HepG2 (cell line): ENCODE data around the gene ABCC1. TPM values are rescaled to one million over a fixed set of nuclear protein-coding genes. Genes with fewer than 3 reads are reported as not detected.

ENCODE experiments used
- AFF4 ChIP-seq: sonication (generic); formaldehyde crosslinking; IDR thresholded peaks from 2 replicates; pipeline ENCODE4 v1.4.0; 2020; ENCODE audit warnings: missing genetic modification reagents
- AHR ChIP-seq: IDR thresholded peaks from 2 replicates; pipeline ENCODE4 v1.6.1; 2018; ENCODE audit warnings: missing genetic modification reagents, missing compliant biosample characterization
- BCL6 ChIP-seq: IDR thresholded peaks from 2 replicates; pipeline ENCODE4 v1.6.1; 2016; ENCODE audit warnings: missing genetic modification reagents, missing compliant biosample characterization
- EEA1 ChIP-seq: sonication (generic); formaldehyde crosslinking; IDR thresholded peaks from 2 replicates; pipeline ENCODE4 v1.5.1; 2020; ENCODE audit warnings: mild to moderate bottlenecking, missing genetic modification reagents, borderline replicate concordance
- FIP1L1 ChIP-seq: fragments of 200-400 bp; formaldehyde crosslinking; IDR thresholded peaks from 2 replicates; pipeline ENCODE4 v1.6.1; 2018; ENCODE audit warnings: low read depth, mild to moderate bottlenecking, low read length, moderate library complexity, borderline replicate concordance; ENCODE audit not compliant: insufficient read depth
- GABPB1 ChIP-seq: IDR thresholded peaks from 2 replicates; pipeline ENCODE4 v1.6.1; 2016; ENCODE audit warnings: mild to moderate bottlenecking, missing genetic modification reagents, moderate library complexity, missing compliant biosample characterization
- GTF3A ChIP-seq: sonication (generic); formaldehyde crosslinking; conservative IDR thresholded peaks from 2 replicates; pipeline ENCODE4 v1.4.0; 2020; ENCODE audit warnings: mild to moderate bottlenecking, missing genetic modification reagents
- KLF11 ChIP-seq: IDR thresholded peaks from 2 replicates; pipeline ENCODE4 v1.6.1; 2016; ENCODE audit warnings: missing compliant biosample characterization
- MEIS2 ChIP-seq: sonication (generic); formaldehyde crosslinking; IDR thresholded peaks from 2 replicates; pipeline ENCODE4 v1.9.0; 2021; ENCODE audit warnings: mild to moderate bottlenecking, missing genetic modification reagents
- NCOA2 ChIP-seq: sonication (generic); formaldehyde crosslinking; IDR thresholded peaks from 2 replicates; pipeline ENCODE4 v1.8.0; 2022; ENCODE audit warnings: inconsistent platforms
- PLSCR1 ChIP-seq: sonication (generic); formaldehyde crosslinking; IDR thresholded peaks from 2 replicates; pipeline ENCODE4 v1.5.0; 2020; ENCODE audit warnings: missing genetic modification reagents, mild to moderate bottlenecking, borderline replicate concordance
- RELA ChIP-seq: sonication (generic); formaldehyde crosslinking; IDR thresholded peaks from 2 replicates; pipeline ENCODE4 v1.4.0; 2020; ENCODE audit warnings: missing genetic modification reagents
- RFX1 ChIP-seq: fragments of 450-650 bp; IDR thresholded peaks from 2 replicates; pipeline ENCODE4 v1.6.1; 2017
- SAFB2 ChIP-seq: sonication (generic); formaldehyde crosslinking; IDR thresholded peaks from 2 replicates; pipeline ENCODE4 v1.5.1; 2020; ENCODE audit warnings: missing genetic modification reagents, low read depth, mild to moderate bottlenecking, borderline replicate concordance
- SCMH1 ChIP-seq: sonication (generic); formaldehyde crosslinking; IDR thresholded peaks from 2 replicates; pipeline ENCODE4 v1.9.0; 2021; ENCODE audit warnings: missing genetic modification reagents, mild to moderate bottlenecking, borderline replicate concordance
- ZBTB38 ChIP-seq: sonication (generic); formaldehyde crosslinking; IDR thresholded peaks from 2 replicates; pipeline ENCODE4 v1.5.1; 2020; ENCODE audit warnings: mild to moderate bottlenecking, missing genetic modification reagents
- ZBTB43 ChIP-seq: sonication (generic); formaldehyde crosslinking; conservative IDR thresholded peaks from 2 replicates; pipeline ENCODE4 v1.4.0; 2020; ENCODE audit warnings: missing genetic modification reagents
- ZNF343 ChIP-seq: sonication (generic); formaldehyde crosslinking; IDR thresholded peaks from 2 replicates; pipeline ENCODE4 v1.4.0; 2020; ENCODE audit warnings: mild to moderate bottlenecking, missing genetic modification reagents
- ZNF7 ChIP-seq: IDR thresholded peaks from 2 replicates; pipeline ENCODE4 v1.6.1; 2016; ENCODE audit warnings: missing biosample characterization, missing genetic modification reagents
- ZNF761 ChIP-seq: sonication (generic); formaldehyde crosslinking; conservative IDR thresholded peaks from 2 replicates; pipeline ENCODE4 v1.4.0; 2020; ENCODE audit warnings: mild to moderate bottlenecking, missing genetic modification reagents
- polyA plus RNA-seq, 8 experiments: library from polyadenylated mRNA; depleted of rRNA in 3 of 8; stranded (reverse) in 7 of 8; unstranded in 1 of 8; fragments of >200 nt; fragmentation: Illumina TruSeq in 4 of 8; extraction: Trizol in 4 of 8; gene quantifications; 2 replicates each; pipeline versions ENCODE4 v1.2.1 to v1.2.3, GENCODE V29; 2011 to 2016; ENCODE audit warnings: low read depth in 4 of 8, missing spikeins in 1 of 8, mixed read lengths in 1 of 8; ENCODE audit not compliant: insufficient read depth in 1 of 8
- total RNA-seq, 5 experiments: library from RNA; depleted of rRNA; stranded (reverse); fragments of >200 nt; fragmentation: Illumina TruSeq; extraction: Trizol; gene quantifications; 2 replicates each; pipeline ENCODE4 v1.2.3, GENCODE V29; 2016; ENCODE audit warnings: low read depth in 1 of 5
- TF ChIP-seq, protein P1 (sequence below): sonication (generic); formaldehyde crosslinking; IDR thresholded peaks from 2 replicates; pipeline ENCODE4 v1.4.0; 2020; ENCODE audit warnings: missing genetic modification reagents

The ABCC1 gene
- total and polyA plus RNA-seq, 2 of the 13 experiments (the other 11 are each of a cell fraction or from before 2014, with no cell fraction given) = 13.0 to 30.6 TPM

- TF ChIP-seq BCL6 (CRISPR knock-in tag) (0 out of 2 replicates have a peak, but pooled peaks have one; percentile 29), ZNF7 (CRISPR knock-in tag) (no peak), AFF4 (no peak), GTF3A (CRISPR knock-in tag) (no peak), PLSCR1 (CRISPR knock-in tag) (no peak), EEA1 (CRISPR knock-in tag) (0 out of 2 replicates have a peak, but pooled peaks have one; percentile 26), SAFB2 (CRISPR knock-in tag) (0 out of 2 replicates have a peak, but pooled peaks have one; percentile 54), ZNF343 (CRISPR knock-in tag) (no peak), SCMH1 (CRISPR knock-in tag) (no peak), RFX1 (no peak), GABPB1 (CRISPR knock-in tag) (peak; percentile 27), FIP1L1 (no peak), NCOA2 (CRISPR knock-in tag) (0 out of 2 replicates have a peak, but pooled peaks have one; percentile 63), KLF11 (CRISPR knock-in tag) (no peak), ZBTB38 (CRISPR knock-in tag) (peak; percentile 50; the same call in 1 of the 2 replicates), MEIS2 (CRISPR knock-in tag) (peak; percentile 63; the same call in 1 of the 2 replicates), RELA (CRISPR knock-in tag) (0 out of 2 replicates have a peak, but pooled peaks have one; percentile 31), AHR (CRISPR knock-in tag) (no peak), ZBTB43 (peak; percentile 25; the same call in 1 of the 2 replicates), ZNF761 (CRISPR knock-in tag) (no peak)
- TF ChIP-seq, protein P1, sequence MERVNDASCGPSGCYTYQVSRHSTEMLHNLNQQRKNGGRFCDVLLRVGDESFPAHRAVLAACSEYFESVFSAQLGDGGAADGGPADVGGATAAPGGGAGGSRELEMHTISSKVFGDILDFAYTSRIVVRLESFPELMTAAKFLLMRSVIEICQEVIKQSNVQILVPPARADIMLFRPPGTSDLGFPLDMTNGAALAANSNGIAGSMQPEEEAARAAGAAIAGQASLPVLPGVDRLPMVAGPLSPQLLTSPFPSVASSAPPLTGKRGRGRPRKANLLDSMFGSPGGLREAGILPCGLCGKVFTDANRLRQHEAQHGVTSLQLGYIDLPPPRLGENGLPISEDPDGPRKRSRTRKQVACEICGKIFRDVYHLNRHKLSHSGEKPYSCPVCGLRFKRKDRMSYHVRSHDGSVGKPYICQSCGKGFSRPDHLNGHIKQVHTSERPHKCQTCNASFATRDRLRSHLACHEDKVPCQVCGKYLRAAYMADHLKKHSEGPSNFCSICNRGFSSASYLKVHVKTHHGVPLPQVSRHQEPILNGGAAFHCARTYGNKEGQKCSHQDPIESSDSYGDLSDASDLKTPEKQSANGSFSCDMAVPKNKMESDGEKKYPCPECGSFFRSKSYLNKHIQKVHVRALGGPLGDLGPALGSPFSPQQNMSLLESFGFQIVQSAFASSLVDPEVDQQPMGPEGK = peak; percentile 37
Measured at GRCh38 chr16:15928261-15929104, 20.9 kb upstream of the ABCC1 start (continued).
